Measurements from ENCODE around the gene ATP2B3.

Gene ATP2B3

GRCh38 chrX:153488231-153488914, 29.1 kb upstream of the ATP2B3 start:
- Histone ChIP-seq H3K4me2 (no peak overlapping the region), H3K4me1 (ENCODE audit: low read depth, poor library complexity, severe bottlenecking) (no peaks in the 10 kb centered on the region), H3K27me3 (ENCODE audit: insufficient read depth, low read depth) (peaks cover 18% of the 10 kb centered on the region; the same call in 1 of the 2 replicates), H3K4me3 (IDR thresholded peaks at IDR 0.05; ENCODE audit: insufficient read depth, low read depth, low read length) (no peak overlapping the region), H3K9ac (no peak overlapping the region), H3K36me3 (ENCODE audit: insufficient read depth) (no peaks in the 10 kb centered on the region), H3K79me2 (ENCODE audit: insufficient read depth, low read depth) (no peaks in the 10 kb centered on the region), H2AFZ (ENCODE audit: low read depth) (no peak overlapping the region), H3K27ac (no peak overlapping the region), H4K20me1 (ENCODE audit: insufficient read depth) (no peaks in the 10 kb centered on the region)
- no peak for TF ChIP-seq CTCF (conservative IDR thresholded peaks at IDR 0.05; ENCODE audit: low read depth, low read length)

DNA sequence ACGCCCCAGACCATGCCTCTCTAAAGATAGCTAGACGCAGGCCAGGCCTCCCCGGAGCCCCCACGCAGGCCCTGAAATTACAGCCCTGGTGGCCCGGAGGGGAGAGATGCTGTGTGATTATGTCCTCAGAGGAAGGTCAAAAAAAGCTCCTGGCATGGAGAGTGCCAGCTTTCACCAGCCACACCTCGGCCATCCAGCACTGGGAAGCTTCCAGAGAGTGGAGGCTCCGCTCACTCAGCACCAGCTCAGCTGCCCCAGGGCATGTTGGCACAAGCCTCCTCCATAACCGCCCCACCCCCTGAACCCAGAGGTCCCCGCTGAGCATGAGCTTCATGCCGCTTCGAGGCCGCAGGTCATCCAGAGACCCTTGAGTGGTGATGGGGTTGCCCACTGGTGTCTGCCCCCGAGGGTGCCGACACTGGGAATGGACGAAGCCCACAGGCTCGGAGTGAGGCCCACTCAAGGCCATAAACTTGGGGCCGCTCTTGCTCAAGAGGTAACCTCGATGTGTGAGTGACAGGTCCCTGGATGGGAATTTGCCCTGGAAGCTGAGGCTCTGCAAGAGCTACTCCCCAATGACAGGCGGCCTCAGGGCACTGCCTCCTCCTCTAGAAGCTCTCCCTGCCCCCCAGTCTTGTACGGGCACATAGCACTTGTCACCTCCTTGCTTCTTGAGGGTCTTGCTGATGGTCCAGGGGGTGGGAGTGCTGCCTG, 27.1 kb upstream of the ATP2B3 start:
- H3K79me2 ChIP-seq (ENCODE audit: insufficient read depth, low read depth), result no peaks in the 10 kb centered on the region
- no peak overlapping the region for H3K4me2 ChIP-seq
- H3K27ac ChIP-seq, result no peak overlapping the region
- H3K4me1 ChIP-seq (ENCODE audit: low read depth, poor library complexity, severe bottlenecking), result no peaks in the 10 kb centered on the region
- no peak overlapping the region for H3K4me3 ChIP-seq (IDR thresholded peaks at IDR 0.05; ENCODE audit: insufficient read depth, low read depth, low read length)
- no peaks in the 10 kb centered on the region for H4K20me1 ChIP-seq (ENCODE audit: insufficient read depth)
- TF ChIP-seq CTCF (conservative IDR thresholded peaks at IDR 0.05; ENCODE audit: low read depth, low read length), result no peak
- H3K9ac ChIP-seq, result no peak overlapping the region
- no peaks in the 10 kb centered on the region for H3K36me3 ChIP-seq (ENCODE audit: insufficient read depth)
- peaks cover 13% of the 10 kb centered on the region; the same call in 1 of the 2 replicates for H3K27me3 ChIP-seq (ENCODE audit: insufficient read depth, low read depth)
- H2AFZ ChIP-seq (ENCODE audit: low read depth), result no peak overlapping the region

DNA sequence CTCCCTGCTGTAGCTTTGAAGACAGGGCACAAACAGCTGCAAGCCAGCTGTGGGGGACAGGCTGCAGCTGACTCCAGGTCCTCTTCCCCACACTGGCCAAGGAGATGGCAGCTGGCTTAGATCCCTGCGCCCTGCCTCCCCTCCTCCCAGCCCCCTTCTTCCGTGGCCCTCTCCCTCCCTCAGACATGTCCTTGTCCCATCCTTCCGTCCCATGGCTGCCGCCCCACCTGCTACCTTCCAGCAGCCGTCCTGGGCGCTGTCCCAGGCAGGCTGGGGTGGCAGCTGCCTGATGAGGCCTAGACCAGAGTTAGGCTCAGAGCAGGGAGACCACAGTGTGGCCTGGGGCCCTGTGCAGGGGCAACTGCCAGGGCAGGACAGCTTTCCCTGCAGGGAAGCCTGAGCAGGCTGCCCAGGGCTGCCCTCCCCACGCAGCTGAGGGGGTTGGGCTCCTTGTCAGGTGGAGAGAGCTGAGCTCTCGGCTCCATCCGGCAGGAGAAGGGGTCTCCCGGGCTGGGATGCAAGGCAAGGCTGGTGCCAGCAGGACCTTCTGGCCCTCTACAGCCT, 26.0 kb upstream of the ATP2B3 start:
- Histone ChIP-seq H3K4me1 (ENCODE audit: low read depth, poor library complexity, severe bottlenecking) (no peaks in the 10 kb centered on the region), H3K27ac (no peak overlapping the region), H3K4me3 (IDR thresholded peaks at IDR 0.05; ENCODE audit: insufficient read depth, low read depth, low read length) (no peak overlapping the region), H3K79me2 (ENCODE audit: insufficient read depth, low read depth) (no peaks in the 10 kb centered on the region), H3K9ac (no peak overlapping the region), H2AFZ (ENCODE audit: low read depth) (no peak overlapping the region), H3K36me3 (ENCODE audit: insufficient read depth) (no peaks in the 10 kb centered on the region), H3K27me3 (ENCODE audit: insufficient read depth, low read depth) (peaks cover 15% of the 10 kb centered on the region; the same call in 1 of the 2 replicates), H3K4me2 (no peak overlapping the region), H4K20me1 (ENCODE audit: insufficient read depth) (no peaks in the 10 kb centered on the region)
- TF ChIP-seq CTCF (conservative IDR thresholded peaks at IDR 0.05; ENCODE audit: low read depth, low read length), result no peak

GRCh38 chrX:153491918-153492317, 25.5 kb upstream of the ATP2B3 start:
- no peak overlapping the region for H3K4me3 ChIP-seq (IDR thresholded peaks at IDR 0.05; ENCODE audit: insufficient read depth, low read depth, low read length)
- no peaks in the 10 kb centered on the region for H3K4me1 ChIP-seq (ENCODE audit: low read depth, poor library complexity, severe bottlenecking)
- H2AFZ ChIP-seq (ENCODE audit: low read depth), result no peak overlapping the region
- no peaks in the 10 kb centered on the region for H3K36me3 ChIP-seq (ENCODE audit: insufficient read depth)
- peaks cover 15% of the 10 kb centered on the region; the same call in 1 of the 2 replicates for H3K27me3 ChIP-seq (ENCODE audit: insufficient read depth, low read depth)
- no peaks in the 10 kb centered on the region for H3K79me2 ChIP-seq (ENCODE audit: insufficient read depth, low read depth)
- H3K9ac ChIP-seq, result no peak overlapping the region
- H3K27ac ChIP-seq, result no peak overlapping the region
- H3K4me2 ChIP-seq, result no peak overlapping the region
- TF ChIP-seq CTCF (conservative IDR thresholded peaks at IDR 0.05; ENCODE audit: low read depth, low read length), result no peak
- no peaks in the 10 kb centered on the region for H4K20me1 ChIP-seq (ENCODE audit: insufficient read depth)

Measured in KMS-11 (cell line).